K562 (cell line): Measurements from ENCODE around the gene GRIK3. TPM values are rescaled to one million over a fixed set of nuclear protein-coding genes. Genes with fewer than 3 reads are reported as not detected.
A peak's percentile ranks its signal among the peaks of the same experiment; 100 is the strongest.

Experiments used
- ATAC-seq: fragments of 200-7000 bp; cut with Tn5 transposase; 3 replicates; pipeline ENCODE4 v1.9.1; 2020; ENCODE audit warnings: moderate library complexity
- BruUV-seq: library from RNA; stranded (reverse); fragments of 400-500 nt; replicated peaks from 2 replicates; lab custom pipeline; 2021; lab: Mats Ljungman, UMichigan
- CTCF ChIA-PET: fragments of 300-600 bp; formaldehyde crosslinking; extraction: SDS; loops from one replicate; lab custom pipeline; 2021; ENCODE audit warnings: low intra/inter-chr PET ratio; lab: Yijun Ruan, JAX
- POLR2A ChIA-PET: fragments of 300-600, 350-650 bp; sonication (Branson Sonifier 250); formaldehyde crosslinking; extraction: SDS; loops from one replicate; lab custom pipeline; 2021; ENCODE audit warnings: antibody characterized with exemption, inconsistent platforms; lab: Yijun Ruan, JAX
- DNase-seq, 4 experiments: peaks; one replicate each; pipeline versions ENCODE4 v3.0.0 to v3.0.0-alpha.2; 2011 to 2018; ENCODE audit warnings: low spot score in 3 of 4, mixed read lengths in 3 of 4; ENCODE audit errors: extremely low read depth in 1 of 4
- FAIRE-seq: peaks from 2 replicates; lab custom pipeline; 2011; peaks lifted over from hg19 to GRCh38; lab: Jason Lieb, UNC
- H2AFZ ChIP-seq: 2 replicates; pipeline ENCODE4 v1.6.0; 2011; ENCODE audit warnings: low read depth, low read length, control low read depth, inconsistent platforms
- H3K27ac ChIP-seq: fragments of 200-600 bp; 3 replicates; pipeline ENCODE4 v1.8.0; 2011; ENCODE audit warnings: low read depth, mild to moderate bottlenecking, control low read depth, inconsistent platforms, low read length, moderate library complexity, mixed read lengths; ENCODE audit errors: extremely low read depth
- H3K27me3 ChIP-seq, 2 experiments: fragments of 300-600 bp in 1 of 2; 2 replicates in 1 of 2; 3 replicates in 1 of 2; pipeline versions ENCODE4 v1.6.0 to v1.8.0; 2011; ENCODE audit warnings: inconsistent platforms in 2 of 2, low read length in 2 of 2, mild to moderate bottlenecking in 1 of 2, mixed read lengths in 1 of 2, moderate library complexity in 1 of 2; ENCODE audit not compliant: control insufficient read depth in 2 of 2, insufficient read depth in 2 of 2
- H3K36me3 ChIP-seq: fragments of 300-600 bp; 3 replicates; pipeline ENCODE4 v1.8.0; 2011; ENCODE audit warnings: mild to moderate bottlenecking, low read length, inconsistent platforms; ENCODE audit not compliant: control insufficient read depth, insufficient read depth
- H3K4me1 ChIP-seq, 2 experiments: fragments of 200-600 bp in 1 of 2; replicated peaks in 1 of 2; 2 replicates in 1 of 2; 3 replicates in 1 of 2; pipeline versions ENCODE4 v1.5.1 to v1.8.0; 2011; ENCODE audit warnings: inconsistent platforms in 2 of 2, low read length in 2 of 2, mild to moderate bottlenecking in 1 of 2, mixed read lengths in 1 of 2, moderate library complexity in 1 of 2; ENCODE audit not compliant: control insufficient read depth in 2 of 2, insufficient read depth in 2 of 2
- H3K4me2 ChIP-seq: 2 replicates; pipeline ENCODE4 v1.6.1; 2011; ENCODE audit warnings: low read length, control low read depth, inconsistent platforms, mixed read lengths; ENCODE audit not compliant: insufficient read depth
- H3K4me3 ChIP-seq: fragments of 200-600 bp; sonication (generic), shearing (Covaris generic); 2 replicates; pipeline ENCODE4 v1.5.1; 2016; ENCODE audit warnings: control low read depth, inconsistent platforms
- H3K79me2 ChIP-seq: fragments of 200-600 bp; 3 replicates; pipeline ENCODE4 v1.8.0; 2011; ENCODE audit warnings: low read length, inconsistent platforms; ENCODE audit not compliant: control insufficient read depth, insufficient read depth
- H3K9ac ChIP-seq, 2 experiments: 2 replicates each; pipeline versions ENCODE4 v1.6.0 to v1.6.1; 2011; ENCODE audit warnings: low read depth in 2 of 2, low read length in 2 of 2, control low read depth in 1 of 2, inconsistent platforms in 1 of 2, mild to moderate bottlenecking in 1 of 2, mixed read lengths in 1 of 2; ENCODE audit not compliant: insufficient read depth in 1 of 2
- H3K9me1 ChIP-seq: one replicate; pipeline ENCODE4 v1.6.0; 2011; ENCODE audit warnings: inconsistent platforms, mild to moderate bottlenecking, low read length, moderate library complexity; ENCODE audit not compliant: control insufficient read depth, insufficient read depth
- H3K9me3 ChIP-seq: replicated peaks from 2 replicates; pipeline ENCODE4 v1.5.1; 2011; ENCODE audit warnings: low read depth, low read length, inconsistent platforms; ENCODE audit not compliant: control insufficient read depth, insufficient read depth
- H4K20me1 ChIP-seq: replicated peaks from 2 replicates; pipeline ENCODE4 v1.6.1; 2011; ENCODE audit warnings: low read length, inconsistent platforms, mixed read lengths; ENCODE audit not compliant: control insufficient read depth, insufficient read depth
- CEBPB ChIP-seq: fragments of 450-650 bp; IDR thresholded peaks from 2 replicates; pipeline ENCODE4 v1.6.1; 2016; ENCODE audit warnings: missing genetic modification characterization, missing compliant biosample characterization
- CTCF ChIP-seq, 3 experiments: IDR thresholded peaks in 2 of 3; conservative IDR thresholded peaks in 1 of 3; 2 replicates each; pipeline ENCODE4 v1.5.1; 2011 to 2012; ENCODE audit warnings: low read length in 3 of 3, mild to moderate bottlenecking in 3 of 3, control low read depth in 2 of 3, improper control_type of control experiment in 1 of 3, inconsistent platforms in 1 of 3, low read depth in 1 of 3, mixed read lengths in 1 of 3, moderate library complexity in 1 of 3; ENCODE audit not compliant: insufficient read depth in 2 of 3
- CTCFL ChIP-seq: IDR thresholded peaks from 2 replicates; pipeline ENCODE4 v1.6.1; 2011; ENCODE audit warnings: borderline replicate concordance, low read depth, mild to moderate bottlenecking, moderate library complexity, low read length; ENCODE audit not compliant: insufficient read depth, poor library complexity, severe bottlenecking
- CXXC5 ChIP-seq: fragments of 250-450 bp; sonication (Bioruptor Pico); IDR thresholded peaks from 2 replicates; pipeline ENCODE4 v1.8.0; 2022; ENCODE audit warnings: inconsistent platforms, mild to moderate bottlenecking, moderate library complexity
- ELK3 ChIP-seq: fragments of 450-650 bp; formaldehyde crosslinking; IDR thresholded peaks from 2 replicates; pipeline ENCODE4 v1.4.0; 2020; ENCODE audit warnings: mild to moderate bottlenecking
- HOMEZ ChIP-seq: fragments of 250-450 bp; sonication (Bioruptor Pico); IDR thresholded peaks from 2 replicates; pipeline ENCODE4 v1.4.0; 2020; ENCODE audit warnings: mild to moderate bottlenecking, moderate library complexity
- YY1 ChIP-seq, 3 experiments: IDR thresholded peaks; 2 replicates each; pipeline ENCODE4 v1.6.1; 2011; ENCODE audit warnings: low read length in 2 of 3, mild to moderate bottlenecking in 2 of 3, moderate library complexity in 2 of 3, borderline replicate concordance in 1 of 3, control low read depth in 1 of 3, low read depth in 1 of 3; ENCODE audit not compliant: insufficient read depth in 3 of 3, insufficient replicate concordance in 2 of 3, control insufficient read depth in 1 of 3, insufficient read length in 1 of 3; ENCODE audit errors: extremely low read depth in 1 of 3
- ZNF408 ChIP-seq: fragments of 250-450 bp; sonication (Bioruptor Pico); IDR thresholded peaks from 2 replicates; pipeline ENCODE4 v1.4.0; 2020; ENCODE audit warnings: low read depth, mild to moderate bottlenecking, moderate library complexity
- ZNF449 ChIP-seq: fragments of 250-450 bp; sonication (Bioruptor Pico); IDR thresholded peaks from 2 replicates; pipeline ENCODE4 v1.8.0; 2022; ENCODE audit warnings: moderate library complexity, mild to moderate bottlenecking, inconsistent platforms
- ZNF589 ChIP-seq: fragments of 200-800 bp; sonication (Bioruptor generic); IDR thresholded peaks from 2 replicates; pipeline ENCODE4 v1.6.1; 2016; ENCODE audit warnings: low read depth, missing genetic modification characterization, missing compliant biosample characterization
- WGBS: fragments of 100-300 bp; shearing (Covaris generic); methylation state at CpG from one replicate; pipeline ENCODE4 v1.1.6; 2016; ENCODE audit warnings: low coverage, mixed read lengths; ENCODE audit not compliant: insufficient coverage; ENCODE audit errors: missing lambda C conversion rate; 5-methylcytosine and 5-hydroxymethylcytosine counted together
- in situ Hi-C: fragments of 300-500 bp; cut with MboI; formaldehyde crosslinking; loops from 4 replicates; pipeline ENCODE4 v1.15.0; 2018; ENCODE audit warnings: inconsistent platforms, mixed read lengths
- intact Hi-C: fragments of 100-400 bp; cut with micrococcal nuclease; formaldehyde crosslinking; loops from 2 replicates; pipeline ENCODE4 v1.14.2; 2022
- polyA plus RNA-seq, 8 experiments: library from polyadenylated mRNA; depleted of rRNA in 4 of 8; stranded (reverse) in 5 of 8; unstranded in 3 of 8; fragments of >200 nt; fragmentation: Nextera tagmentation in 2 of 8; fragmentation: Illumina TruSeq in 1 of 8; extraction: Ambion mirVana in 2 of 8; extraction: Trizol in 1 of 8; gene quantifications; 2 replicates each; pipeline versions ENCODE4 v1.2.1 to v1.2.3, GENCODE V29; 2011 to 2014; ENCODE audit warnings: inconsistent platforms in 1 of 8, missing spikeins in 1 of 8
- total RNA-seq, 7 experiments: library from RNA; depleted of rRNA in 6 of 7; stranded (reverse); fragments of >200 nt in 6 of 7; fragmentation: Illumina TruSeq in 2 of 7; extraction: Trizol in 2 of 7; gene quantifications; 2 replicates each; pipeline versions ENCODE4 v1.2.1 to v1.2.3, GENCODE V29; 2011 to 2021; ENCODE audit warnings: low replicate concordance in 1 of 7

GRIK3 gene
- total and polyA plus RNA-seq, 9 of the 15 experiments (the other 6 are each of a cell fraction or from before 2014, with no cell fraction given): not detected

GRCh38 chr1:36864182-36864822 is 170.0 kb downstream of the GRIK3 start:
- Histone ChIP-seq H3K4me3 (no peak overlapping the region), H3K9ac (no peak overlapping the region), H2AFZ (no peak overlapping the region), H3K36me3 (no peaks in the 10 kb centered on the region), H3K27ac (no peak overlapping the region), H4K20me1 (peaks cover 10% of the 10 kb centered on the region; the same call in 1 of the 2 replicates), H3K4me1 (no peaks in the 10 kb centered on the region; a peak in 1 of 5 replicates), H3K79me2 (no peaks in the 10 kb centered on the region), H3K9me3 (no peaks in the 10 kb centered on the region), H3K4me2 (no peak overlapping the region), H3K27me3 (peaks cover 0 to 10% of the 10 kb centered on the region in 2 experiments; a peak in 2 of 5 replicates), H3K9me1 (peaks cover 5% of the 10 kb centered on the region)
- ChIA-PET CTCF (no interaction called here), POLR2A (interaction anchor here (0.6 to 1.8 kb wide), 6 partner anchors 8 to 98 kb away, joined by 3 to 6 read pairs (median 4); no protein-coding TSS in a partner anchor)
- DNase-seq: peak; percentile 55 to 77 (median 70)
- BruUV-seq: no TSS peak
- intact Hi-C loops: loop anchor here (10.0 kb wide), 1 partner anchor 160 kb away; no protein-coding TSS in a partner anchor
- 2% methylated on average over 6 of the region's 6 CpGs for WGBS
- in situ Hi-C loops: no loop called here
- peak; percentile 72 for FAIRE-seq
- ATAC-seq: peak; percentile 78
- TF ChIP-seq ELK3 (CRISPR knock-in tag) (no peak), CXXC5 (no peak), CTCF (IDR thresholded peaks at IDR 0.05 in 2 of 3, conservative IDR thresholded peaks at IDR 0.05 in 1 of 3; ENCODE audit: insufficient read depth in 2 of 3, low read depth in 1 of 3, low read length in 3 of 3) (peak; percentile 63 to 88 (median 64)), ZNF408 (no peak), ZNF449 (CRISPR knock-in tag) (no peak), CEBPB (tag) (0 out of 2 replicates have a peak, but pooled peaks have one; percentile 17), HOMEZ (CRISPR knock-in tag) (no peak), YY1 (IDR thresholded peaks at IDR 0.05; ENCODE audit: borderline replicate concordance in 1 of 3, control insufficient read depth in 1 of 3, extremely low read depth in 1 of 3, insufficient read depth in 3 of 3, insufficient read length in 1 of 3, insufficient replicate concordance in 2 of 3, low read depth in 1 of 3, low read length in 2 of 3) (peak in 1 of 3 experiments; percentile 14), ZNF589 (CRISPR knock-in tag) (no peak), CTCFL (peak; percentile 85)
